GM11168 (cell line): ENCODE results near the gene LIMK1.
"Not testable (repeated sequence)": the region's sequence is repeated elsewhere in the genome, so short reads cannot be mapped to it uniquely, and the experiment has no call there.

Experiments
- in situ Hi-C: fragments of 300-500 bp; cut with MboI; formaldehyde crosslinking; loops from one replicate; pipeline ENCODE4 v1.12.0; 2022; ENCODE audit warnings: low sequenced_read_pairs; ENCODE audit not compliant: unreplicated experiment

LIMK1 gene

DNA sequence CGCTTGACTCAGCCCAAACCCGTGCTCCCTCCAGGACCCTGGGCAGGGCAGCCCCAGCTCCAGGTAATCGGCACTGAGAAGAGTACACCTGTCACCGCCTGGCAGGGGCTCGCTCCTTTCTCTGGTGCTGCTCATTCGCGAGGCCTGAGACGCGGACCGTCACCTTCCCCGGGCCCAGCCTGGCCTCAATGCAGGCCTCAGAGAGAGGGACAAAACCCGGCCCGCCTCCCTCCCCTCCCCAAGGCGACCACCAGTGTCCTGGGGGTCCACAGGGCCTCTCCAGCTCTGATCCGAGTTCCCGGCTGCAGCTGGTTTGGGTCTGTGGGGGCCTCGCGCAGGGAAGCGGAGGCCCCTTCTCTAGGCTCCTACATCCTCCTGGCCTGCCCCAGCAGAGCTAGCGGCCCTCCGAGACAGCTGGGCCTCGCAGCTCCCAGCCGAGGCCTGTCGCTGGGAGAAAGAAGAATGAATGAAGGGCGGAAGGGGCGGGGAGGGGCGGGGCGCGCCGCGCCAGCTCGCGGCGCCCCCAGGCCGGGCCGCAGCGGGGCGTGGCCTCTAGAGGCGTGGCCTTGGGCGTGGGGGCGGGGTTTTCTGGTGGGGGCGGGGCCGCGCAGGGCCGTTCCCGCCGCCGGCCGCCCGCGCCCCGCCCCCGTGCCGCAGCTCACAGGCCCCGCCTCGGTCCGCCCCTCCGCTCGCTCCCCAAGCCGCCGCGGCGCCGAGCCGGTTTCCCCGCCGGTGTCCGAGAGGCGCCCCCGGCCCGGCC, at the start of gene LIMK1:
LIMK1 (plus strand) TSS at position 688 of the 760 bp plus-strand sequence. CDS start 187 bp downstream, outside the sequence.
- in situ Hi-C loops, result no loop called here

DNA sequence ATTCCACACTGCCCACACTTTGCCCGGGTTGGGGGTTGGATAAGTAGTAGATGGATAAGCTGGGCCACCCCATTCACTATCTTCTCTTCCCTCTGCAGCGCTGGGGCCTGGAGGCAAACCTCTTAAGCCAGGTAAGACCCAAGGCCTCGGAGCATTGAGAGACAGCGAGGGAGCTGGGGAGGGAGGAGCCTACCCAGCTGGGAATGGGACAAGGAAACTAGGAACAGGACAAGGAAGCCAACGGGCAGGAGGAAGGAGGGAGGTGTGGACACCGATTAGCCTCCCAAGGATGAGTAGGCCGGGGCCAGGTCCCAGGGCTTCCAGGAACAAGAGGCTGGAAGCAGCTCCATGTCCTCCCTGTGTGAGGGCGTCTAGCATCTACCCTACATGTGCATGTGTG, 46.0 kb upstream of the LIMK1 start:
- in situ Hi-C loops, result no loop called here

DNA sequence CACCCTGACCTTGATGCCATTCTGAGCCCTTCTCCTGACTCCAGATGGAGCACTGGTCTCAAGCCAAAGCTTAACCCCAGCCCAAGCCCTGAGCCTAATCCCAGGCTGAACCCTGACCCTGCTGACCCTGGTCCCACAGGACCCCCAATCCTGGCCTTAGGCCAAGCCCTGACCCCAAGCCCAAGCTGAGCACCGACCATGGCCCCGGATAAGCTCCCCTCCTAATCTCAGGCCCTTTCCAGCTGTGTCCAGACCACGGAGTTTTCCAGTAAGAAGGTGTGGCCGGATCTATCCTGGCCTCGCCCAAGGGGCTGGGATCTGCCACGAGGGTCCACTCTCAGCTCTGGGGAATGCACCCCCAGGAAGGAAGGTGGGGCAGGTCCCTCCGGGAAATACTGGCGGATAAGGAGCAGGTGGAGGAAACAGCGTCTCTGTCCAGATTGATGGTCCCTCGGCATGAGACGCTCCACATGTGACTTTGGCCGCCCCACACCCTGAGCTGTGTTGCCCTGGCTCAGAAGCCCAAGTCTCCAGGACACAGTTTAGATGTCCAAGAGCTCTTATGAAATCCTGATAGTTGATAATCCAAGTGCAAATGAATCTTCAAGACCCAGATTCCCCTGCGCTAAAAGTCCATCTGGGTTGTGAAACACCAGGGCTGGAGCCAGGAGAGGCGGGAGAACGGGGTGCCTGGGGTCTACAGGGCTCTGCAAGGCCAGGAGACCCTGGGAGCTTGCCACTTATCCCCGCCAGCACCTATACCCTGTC, 45.2 kb upstream of the LIMK1 start:
- in situ Hi-C loops, result no loop called here

GRCh38 chr7:74039337-74039736, 44.3 kb upstream of the LIMK1 start:
- in situ Hi-C loops, result no loop called here

GRCh38 chr7:74040101-74040790, 43.4 kb upstream of the LIMK1 start:
- in situ Hi-C loops, result no loop called here

- in situ Hi-C loops, result no loop called here
Observed at GRCh38 chr7:74040791-74041520, 42.6 kb upstream of the LIMK1 start.

- in situ Hi-C loops, result no loop called here
Observed at GRCh38 chr7:74042746-74043522, 40.7 kb upstream of the LIMK1 start.

- in situ Hi-C loops, result no loop called here
Observed at GRCh38 chr7:74043523-74043951, 40.1 kb upstream of the LIMK1 start.

DNA sequence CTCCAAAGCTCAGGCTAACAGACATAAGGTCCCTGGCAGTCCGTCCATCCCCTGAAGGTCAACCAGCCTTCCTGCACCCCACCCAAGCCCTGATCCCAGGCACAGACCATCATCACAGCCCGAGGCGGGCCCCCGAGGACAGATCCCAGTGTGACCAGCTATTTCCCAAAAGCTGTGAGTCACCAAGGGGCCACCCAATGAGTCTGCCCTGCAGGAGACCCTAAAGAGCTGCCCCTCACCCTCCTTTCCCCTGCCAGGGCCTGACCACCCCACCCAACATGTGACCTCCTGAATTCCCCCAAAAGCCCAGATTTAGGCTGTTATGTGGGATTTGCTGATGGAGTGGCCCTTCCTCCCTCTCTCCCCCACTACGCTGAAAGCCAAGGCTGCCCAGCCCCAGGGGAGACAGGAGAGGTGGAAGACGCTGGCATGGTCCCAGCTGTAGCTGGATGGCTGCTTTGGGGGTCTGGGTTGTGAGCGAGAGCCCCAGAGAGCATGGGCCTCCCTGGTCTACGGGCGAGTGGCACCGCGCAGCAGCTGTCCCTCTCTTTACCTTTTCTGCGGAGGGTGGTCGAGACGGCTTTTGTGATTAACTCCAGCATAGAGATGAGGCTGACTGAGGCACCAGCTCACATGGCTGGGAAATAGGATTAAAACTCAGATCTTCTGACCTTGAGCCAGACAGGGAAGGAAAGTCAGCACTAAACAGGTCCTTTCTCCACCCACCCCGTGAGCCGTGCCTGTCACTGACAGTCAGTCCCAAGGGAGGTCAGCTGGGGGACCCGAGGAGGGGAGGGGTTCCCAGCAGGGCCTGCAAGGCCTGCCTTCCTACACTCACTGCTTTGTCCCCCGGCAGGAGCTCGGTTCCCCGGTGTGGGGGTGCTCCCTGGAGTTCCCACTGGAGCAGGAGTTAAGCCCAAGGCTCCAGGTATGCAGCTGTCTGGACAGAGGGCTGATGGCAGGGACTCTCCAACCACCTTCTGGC, 38.9 kb upstream of the LIMK1 start:
- in situ Hi-C loops, result no loop called here

- in situ Hi-C loops, result not testable (repeated sequence)
Observed at GRCh38 chr7:74046581-74046980, 37.0 kb upstream of the LIMK1 start.

GRCh38 chr7:74047804-74048380, 35.7 kb upstream of the LIMK1 start:
- in situ Hi-C loops, result no loop called here

GRCh38 chr7:74048999-74049599, 34.5 kb upstream of the LIMK1 start:
- in situ Hi-C loops, result no loop called here

DNA sequence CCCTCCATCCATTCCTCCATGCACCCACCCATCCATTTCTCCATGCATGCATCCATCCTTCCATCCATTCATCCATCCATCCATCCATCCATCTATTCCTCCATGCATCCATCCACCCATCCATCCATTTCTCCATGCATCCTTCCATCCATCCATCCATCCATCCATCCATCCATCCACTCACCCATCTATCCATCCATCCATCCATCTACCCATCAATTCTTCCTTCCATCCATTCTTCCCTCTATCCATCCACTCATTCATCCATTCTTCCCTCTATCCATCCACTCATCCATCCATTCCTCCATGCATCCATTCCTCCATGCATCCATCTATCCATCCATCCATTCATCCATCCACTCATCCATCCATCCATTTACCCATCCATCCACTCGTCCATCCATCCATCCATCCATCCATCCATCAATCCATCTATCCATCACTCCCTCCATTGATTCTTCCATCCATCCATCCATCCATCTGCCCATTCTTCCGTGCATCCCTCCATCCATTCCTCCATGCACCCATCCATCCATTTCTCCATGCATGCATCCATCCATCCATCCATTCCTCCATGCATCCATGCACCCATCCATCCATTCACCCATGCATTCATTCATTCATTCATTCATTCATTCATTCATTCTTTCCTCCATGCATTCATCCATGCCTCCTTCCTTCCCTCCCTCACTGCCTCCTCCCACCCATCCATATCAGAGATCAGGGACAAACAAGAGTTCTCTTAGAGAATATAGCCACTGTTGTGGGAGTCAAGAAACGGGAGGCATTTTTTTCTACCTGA, 33.4 kb upstream of the LIMK1 start:
- in situ Hi-C loops, result no loop called here

DNA sequence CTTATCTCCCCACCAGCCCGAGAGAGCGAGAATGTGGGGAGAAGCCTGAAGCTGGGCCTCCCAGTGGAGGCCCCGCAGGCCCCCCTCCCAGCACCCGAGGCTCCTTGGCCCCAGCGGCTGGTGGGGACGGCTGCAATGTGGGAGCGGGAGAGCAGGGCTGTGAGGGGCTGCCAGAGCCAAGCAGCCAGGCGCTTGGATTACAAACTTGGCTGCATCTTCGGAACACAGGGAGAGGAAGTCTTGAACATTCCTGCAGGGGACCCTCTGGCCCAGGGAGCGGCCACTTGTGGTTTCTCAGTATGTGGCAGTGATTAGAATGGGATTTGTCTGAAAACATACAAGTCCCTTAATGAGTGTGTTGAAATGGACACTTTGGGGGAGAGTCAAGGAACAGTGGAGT, 32.4 kb upstream of the LIMK1 start:
- in situ Hi-C loops, result no loop called here

- in situ Hi-C loops, result no loop called here
Observed at GRCh38 chr7:74051629-74052410, 31.8 kb upstream of the LIMK1 start.

- in situ Hi-C loops, result no loop called here
Observed at GRCh38 chr7:74052628-74053027, 31.0 kb upstream of the LIMK1 start.
